NCI-H1092 (cell line): ENCODE results near the gene CEACAM18.
"Not testable (repeated sequence)": the region's sequence is repeated elsewhere in the genome, so short reads cannot be mapped to it uniquely, and the experiment has no call there.

ENCODE experiments used
- DNase-seq: peaks from one replicate; lab custom pipeline; 2025; lab: John Stamatoyannopoulos, UW

The CEACAM18 gene

GRCh38 chr19:51461723-51462161 lies 16.6 kb upstream of the CEACAM18 start:
- no peak for DNase-seq

GRCh38 chr19:51462276-51462675 lies 16.1 kb upstream of the CEACAM18 start:
- no peak for DNase-seq

GRCh38 chr19:51462681-51463080 lies 15.7 kb upstream of the CEACAM18 start:
- DNase-seq = no peak

GRCh38 chr19:51463976-51464581 lies 14.3 kb upstream of the CEACAM18 start:
- DNase-seq = not testable (repeated sequence)

- no peak for DNase-seq
These were observed 11.6 kb upstream of the CEACAM18 start for GRCh38 chr19:51466723-51467122.

GRCh38 chr19:51467864-51468544 lies 10.3 kb upstream of the CEACAM18 start:
- DNase-seq = no peak

- DNase-seq = no peak
These were observed 9.8 kb upstream of the CEACAM18 start for GRCh38 chr19:51468545-51468920.

GRCh38 chr19:51469162-51469561 lies 9.2 kb upstream of the CEACAM18 start:
- DNase-seq = no peak

- no peak for DNase-seq
These were observed 8.7 kb upstream of the CEACAM18 start for GRCh38 chr19:51469629-51470028.

- no peak for DNase-seq
These were observed 7.4 kb upstream of the CEACAM18 start for GRCh38 chr19:51470966-51471365.

GRCh38 chr19:51471527-51471926 lies 6.8 kb upstream of the CEACAM18 start:
- no peak for DNase-seq

GRCh38 chr19:51472607-51473006 lies 5.7 kb upstream of the CEACAM18 start:
- no peak for DNase-seq

- DNase-seq = peak; percentile 31
These were observed 5.2 kb upstream of the CEACAM18 start for GRCh38 chr19:51473009-51473707.

GRCh38 chr19:51476164-51476563 lies 2.2 kb upstream of the CEACAM18 start:
- DNase-seq = no peak

- DNase-seq = no peak
These were observed 995 bp upstream of the CEACAM18 start for GRCh38 chr19:51477344-51477743.

- no peak for DNase-seq
These were observed 1.4 kb downstream of the CEACAM18 start for GRCh38 chr19:51479531-51480331.

- DNase-seq = no peak
These were observed 2.3 kb downstream of the CEACAM18 start for GRCh38 chr19:51480590-51480989.

- DNase-seq = no peak
These were observed 7.8 kb downstream of the CEACAM18 start for GRCh38 chr19:51485960-51486660.

- DNase-seq = no peak
These were observed 10.2 kb downstream of the CEACAM18 start for GRCh38 chr19:51488491-51488890.

- no peak for DNase-seq
These were observed 10.8 kb downstream of the CEACAM18 start for GRCh38 chr19:51489113-51489512.

GRCh38 chr19:51490676-51491075 lies 12.3 kb downstream of the CEACAM18 start:
- no peak for DNase-seq

- no peak for DNase-seq
These were observed 13.2 kb downstream of the CEACAM18 start for GRCh38 chr19:51491586-51491985.
